ENCODE measurements around the gene CLDN19. TPM values are rescaled to one million over a fixed set of nuclear protein-coding genes. Genes with fewer than 3 reads are reported as not detected.

CLDN19 gene
- total RNA-seq, 1 experiment from 2014 or later, result 0.05 TPM

GRCh38 chr1:42738678-42739226 lies 1.3 kb downstream of the CLDN19 start:
- DNase-seq (ENCODE audit: low read depth, low spot score) (no peak), ATAC-seq (no peak)
- H3K4me1 ChIP-seq (ENCODE audit: control insufficient read depth, insufficient read depth, low read length), result no peaks in the 10 kb centered on the region; the same call in 1 of the 2 replicates
- BruUV-seq (replicated peaks), result no TSS peak
- ChIA-PET CTCF (interaction anchor here (0.6 kb wide), 1 partner anchor 16 kb away, joined by 3 read pairs; no protein-coding TSS in a partner anchor), POLR2A (no interaction called here)
- no peaks in the 10 kb centered on the region for H3K9me3 ChIP-seq (ENCODE audit: control insufficient read depth, insufficient read depth, low read depth, low read length)
- no peak overlapping the region for H3K27ac ChIP-seq (ENCODE audit: low read length)
- no peak overlapping the region for H3K4me3 ChIP-seq (ENCODE audit: low read depth in 2 of 2, low read length in 2 of 2)
- TF ChIP-seq, protein P1, sequence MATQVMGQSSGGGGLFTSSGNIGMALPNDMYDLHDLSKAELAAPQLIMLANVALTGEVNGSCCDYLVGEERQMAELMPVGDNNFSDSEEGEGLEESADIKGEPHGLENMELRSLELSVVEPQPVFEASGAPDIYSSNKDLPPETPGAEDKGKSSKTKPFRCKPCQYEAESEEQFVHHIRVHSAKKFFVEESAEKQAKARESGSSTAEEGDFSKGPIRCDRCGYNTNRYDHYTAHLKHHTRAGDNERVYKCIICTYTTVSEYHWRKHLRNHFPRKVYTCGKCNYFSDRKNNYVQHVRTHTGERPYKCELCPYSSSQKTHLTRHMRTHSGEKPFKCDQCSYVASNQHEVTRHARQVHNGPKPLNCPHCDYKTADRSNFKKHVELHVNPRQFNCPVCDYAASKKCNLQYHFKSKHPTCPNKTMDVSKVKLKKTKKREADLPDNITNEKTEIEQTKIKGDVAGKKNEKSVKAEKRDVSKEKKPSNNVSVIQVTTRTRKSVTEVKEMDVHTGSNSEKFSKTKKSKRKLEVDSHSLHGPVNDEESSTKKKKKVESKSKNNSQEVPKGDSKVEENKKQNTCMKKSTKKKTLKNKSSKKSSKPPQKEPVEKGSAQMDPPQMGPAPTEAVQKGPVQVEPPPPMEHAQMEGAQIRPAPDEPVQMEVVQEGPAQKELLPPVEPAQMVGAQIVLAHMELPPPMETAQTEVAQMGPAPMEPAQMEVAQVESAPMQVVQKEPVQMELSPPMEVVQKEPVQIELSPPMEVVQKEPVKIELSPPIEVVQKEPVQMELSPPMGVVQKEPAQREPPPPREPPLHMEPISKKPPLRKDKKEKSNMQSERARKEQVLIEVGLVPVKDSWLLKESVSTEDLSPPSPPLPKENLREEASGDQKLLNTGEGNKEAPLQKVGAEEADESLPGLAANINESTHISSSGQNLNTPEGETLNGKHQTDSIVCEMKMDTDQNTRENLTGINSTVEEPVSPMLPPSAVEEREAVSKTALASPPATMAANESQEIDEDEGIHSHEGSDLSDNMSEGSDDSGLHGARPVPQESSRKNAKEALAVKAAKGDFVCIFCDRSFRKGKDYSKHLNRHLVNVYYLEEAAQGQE (IDR thresholded peaks at IDR 0.05; ENCODE audit: insufficient read depth in 1 of 2, low read depth in 2 of 2, low read length in 1 of 2), result no peak
- TF ChIP-seq, protein P2, sequence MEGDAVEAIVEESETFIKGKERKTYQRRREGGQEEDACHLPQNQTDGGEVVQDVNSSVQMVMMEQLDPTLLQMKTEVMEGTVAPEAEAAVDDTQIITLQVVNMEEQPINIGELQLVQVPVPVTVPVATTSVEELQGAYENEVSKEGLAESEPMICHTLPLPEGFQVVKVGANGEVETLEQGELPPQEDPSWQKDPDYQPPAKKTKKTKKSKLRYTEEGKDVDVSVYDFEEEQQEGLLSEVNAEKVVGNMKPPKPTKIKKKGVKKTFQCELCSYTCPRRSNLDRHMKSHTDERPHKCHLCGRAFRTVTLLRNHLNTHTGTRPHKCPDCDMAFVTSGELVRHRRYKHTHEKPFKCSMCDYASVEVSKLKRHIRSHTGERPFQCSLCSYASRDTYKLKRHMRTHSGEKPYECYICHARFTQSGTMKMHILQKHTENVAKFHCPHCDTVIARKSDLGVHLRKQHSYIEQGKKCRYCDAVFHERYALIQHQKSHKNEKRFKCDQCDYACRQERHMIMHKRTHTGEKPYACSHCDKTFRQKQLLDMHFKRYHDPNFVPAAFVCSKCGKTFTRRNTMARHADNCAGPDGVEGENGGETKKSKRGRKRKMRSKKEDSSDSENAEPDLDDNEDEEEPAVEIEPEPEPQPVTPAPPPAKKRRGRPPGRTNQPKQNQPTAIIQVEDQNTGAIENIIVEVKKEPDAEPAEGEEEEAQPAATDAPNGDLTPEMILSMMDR (IDR thresholded peaks at IDR 0.05), result no peak
- no peak for TF ChIP-seq TCF7L2 (IDR thresholded peaks at IDR 0.05; ENCODE audit: low read depth, low read length)
- TF ChIP-seq POLR2AphosphoS5 (IDR thresholded peaks at IDR 0.05; ENCODE audit: low read depth, low read length), result no peak
- no peak for TF ChIP-seq SIN3A (IDR thresholded peaks at IDR 0.05; ENCODE audit: borderline replicate concordance, insufficient read depth, low read depth, low read length)
- no peaks in the 10 kb centered on the region for H3K27me3 ChIP-seq (ENCODE audit: control insufficient read depth, insufficient read depth, low read length)
- intact Hi-C loops (cut with micrococcal nuclease; ENCODE audit: unreplicated experiment), result loop anchor here (10.0 kb wide), 1 partner anchor 164 kb away; no protein-coding TSS in a partner anchor
- in situ Hi-C loops (cut with HindIII; ENCODE audit: low pct_unique_long_range_greater_than_20kb, low sequenced_read_pairs), result no loop called here
- no peaks in the 10 kb centered on the region for H3K36me3 ChIP-seq (ENCODE audit: control insufficient read depth, insufficient read depth, low read length)

- in situ Hi-C loops (cut with HindIII; ENCODE audit: low pct_unique_long_range_greater_than_20kb, low sequenced_read_pairs) (no loop called here), intact Hi-C loops (cut with micrococcal nuclease; ENCODE audit: unreplicated experiment) (loop anchor here (10.0 kb wide), 1 partner anchor 163 kb away; no protein-coding TSS in a partner anchor)
These were observed 1.9 kb downstream of the CLDN19 start for GRCh38 chr1:42737986-42738677.

More at GRCh38 chr1:42737986-42738677, 1.9 kb downstream of the CLDN19 start:
- Histone ChIP-seq H3K9me3 (ENCODE audit: control insufficient read depth, insufficient read depth, low read depth, low read length) (no peaks in the 10 kb centered on the region), H3K4me1 (ENCODE audit: control insufficient read depth, insufficient read depth, low read length) (no peaks in the 10 kb centered on the region; the same call in 1 of the 2 replicates), H3K4me3 (ENCODE audit: low read depth in 2 of 2, low read length in 2 of 2) (no peak overlapping the region), H3K27me3 (ENCODE audit: control insufficient read depth, insufficient read depth, low read length) (no peaks in the 10 kb centered on the region), H3K36me3 (ENCODE audit: control insufficient read depth, insufficient read depth, low read length) (no peaks in the 10 kb centered on the region), H3K27ac (ENCODE audit: low read length) (no peak overlapping the region)
- POLR2A ChIA-PET, result no interaction called here
- no TSS peak for BruUV-seq (replicated peaks)
- no peak for DNase-seq (ENCODE audit: low read depth, low spot score)
- ATAC-seq, result no peak
- TF ChIP-seq SIN3A (IDR thresholded peaks at IDR 0.05; ENCODE audit: borderline replicate concordance, insufficient read depth, low read depth, low read length) (no peak), TCF7L2 (IDR thresholded peaks at IDR 0.05; ENCODE audit: low read depth, low read length) (no peak), POLR2AphosphoS5 (IDR thresholded peaks at IDR 0.05; ENCODE audit: low read depth, low read length) (no peak)
- TF ChIP-seq, protein P1 (IDR thresholded peaks at IDR 0.05; ENCODE audit: insufficient read depth in 1 of 2, low read depth in 2 of 2, low read length in 1 of 2), result no peak
- TF ChIP-seq, protein P2 (IDR thresholded peaks at IDR 0.05), result no peak
- CTCF ChIA-PET, result interaction anchor here (0.8 kb wide), 1 partner anchor 28 kb away, joined by 3 read pairs; no protein-coding TSS in a partner anchor
